ENCODE measurements around the gene INPP5B. TPM values are rescaled to one million over a fixed set of nuclear protein-coding genes. Genes with fewer than 3 reads are reported as not detected.

Gene INPP5B
- total and polyA plus RNA-seq, 9 of the 15 experiments (the other 6 are each of a cell fraction or from before 2014, with no cell fraction given), result 14.1 to 28.7 (median 20.9) TPM

GRCh38 chr1:37946703-37947360 is at the start of gene INPP5B (continued):
- TF ChIP-seq HDAC2 (IDR thresholded peaks at IDR 0.05) (no peak), BCL6 (CRISPR knock-in tag; IDR thresholded peaks at IDR 0.05) (no peak), CCNT2 (IDR thresholded peaks at IDR 0.05; ENCODE audit: borderline replicate concordance, extremely low read depth, insufficient read length, low read depth, low read length) (no peak), OTX1 (CRISPR knock-in tag; IDR thresholded peaks at IDR 0.05) (0 out of 2 replicates have a peak, but pooled peaks have one; percentile 22), RBM17 (IDR thresholded peaks at IDR 0.05; ENCODE audit: borderline replicate concordance, low read depth, low read length) (no peak), PKNOX1 (IDR thresholded peaks at IDR 0.05) (peak; percentile 86), MEF2A (IDR thresholded peaks at IDR 0.05; ENCODE audit: control insufficient read depth, low read depth, low read length) (no peak), KLF6 (CRISPR knock-in tag; IDR thresholded peaks at IDR 0.05; ENCODE audit: borderline replicate concordance) (no peak), PHTF2 (CRISPR knock-in tag; IDR thresholded peaks at IDR 0.05) (no peak), NCOA6 (IDR thresholded peaks at IDR 0.05) (no peak), ZNF324 (CRISPR knock-in tag; IDR thresholded peaks at IDR 0.05) (0 out of 2 replicates have a peak, but pooled peaks have one; percentile 16), CBFA2T3 (IDR thresholded peaks at IDR 0.05) (no peak), CREM (IDR thresholded peaks at IDR 0.05; ENCODE audit: low read depth) (peak; percentile 93), SUPT5H (IDR thresholded peaks at IDR 0.05) (peak; percentile 68), ZNF140 (CRISPR knock-in tag; IDR thresholded peaks at IDR 0.05) (no peak), TRIM25 (IDR thresholded peaks at IDR 0.05; ENCODE audit: borderline replicate concordance) (no peak), ZNF398 (CRISPR knock-in tag; IDR thresholded peaks at IDR 0.05) (no peak), BRF1 (IDR thresholded peaks at IDR 0.05; ENCODE audit: borderline replicate concordance, extremely low read depth, insufficient read length) (no peak), ZNF586 (CRISPR knock-in tag; conservative IDR thresholded peaks at IDR 0.05) (no peak), ZBTB49 (CRISPR knock-in tag; IDR thresholded peaks at IDR 0.05; ENCODE audit: borderline replicate concordance) (0 out of 2 replicates have a peak, but pooled peaks have one; percentile 34), ARID3B (CRISPR knock-in tag; IDR thresholded peaks at IDR 0.05; ENCODE audit: borderline replicate concordance) (no peak)

All from K562 (cell line).